Panc1 (cell line): ENCODE results near the gene ERG.

Experiments used
- CTCF ChIP-seq: fragments of 450-650 bp; IDR thresholded peaks from 2 replicates; pipeline ENCODE4 v1.5.1; 2017; ENCODE audit warnings: mild to moderate bottlenecking
- POLR2AphosphoS5 ChIP-seq: IDR thresholded peaks from 2 replicates; pipeline ENCODE4 v1.6.1; 2012; ENCODE audit warnings: mild to moderate bottlenecking, low read depth, low read length, moderate library complexity
- SIN3A ChIP-seq: IDR thresholded peaks from 2 replicates; pipeline ENCODE4 v1.6.1; 2012; ENCODE audit warnings: low read depth, mild to moderate bottlenecking, low read length, moderate library complexity, borderline replicate concordance; ENCODE audit not compliant: insufficient read depth
- TCF7L2 ChIP-seq: IDR thresholded peaks from 2 replicates; pipeline ENCODE4 v1.6.1; 2011; ENCODE audit warnings: mild to moderate bottlenecking, low read depth, low read length, inconsistent platforms
- TF ChIP-seq, protein P1 (sequence below), 2 experiments: IDR thresholded peaks; 2 replicates each; pipeline ENCODE4 v1.6.1; 2011 to 2012; ENCODE audit warnings: low read depth in 2 of 2, control low read depth in 1 of 2, low read length in 1 of 2, mild to moderate bottlenecking in 1 of 2, moderate library complexity in 1 of 2; ENCODE audit not compliant: insufficient read depth in 1 of 2

GRCh38 chr21:38384675-38385426 lies 113.4 kb downstream of the ERG start:
- TF ChIP-seq TCF7L2 (no peak), CTCF (no peak), POLR2AphosphoS5 (no peak), SIN3A (no peak)
- TF ChIP-seq, protein P1, sequence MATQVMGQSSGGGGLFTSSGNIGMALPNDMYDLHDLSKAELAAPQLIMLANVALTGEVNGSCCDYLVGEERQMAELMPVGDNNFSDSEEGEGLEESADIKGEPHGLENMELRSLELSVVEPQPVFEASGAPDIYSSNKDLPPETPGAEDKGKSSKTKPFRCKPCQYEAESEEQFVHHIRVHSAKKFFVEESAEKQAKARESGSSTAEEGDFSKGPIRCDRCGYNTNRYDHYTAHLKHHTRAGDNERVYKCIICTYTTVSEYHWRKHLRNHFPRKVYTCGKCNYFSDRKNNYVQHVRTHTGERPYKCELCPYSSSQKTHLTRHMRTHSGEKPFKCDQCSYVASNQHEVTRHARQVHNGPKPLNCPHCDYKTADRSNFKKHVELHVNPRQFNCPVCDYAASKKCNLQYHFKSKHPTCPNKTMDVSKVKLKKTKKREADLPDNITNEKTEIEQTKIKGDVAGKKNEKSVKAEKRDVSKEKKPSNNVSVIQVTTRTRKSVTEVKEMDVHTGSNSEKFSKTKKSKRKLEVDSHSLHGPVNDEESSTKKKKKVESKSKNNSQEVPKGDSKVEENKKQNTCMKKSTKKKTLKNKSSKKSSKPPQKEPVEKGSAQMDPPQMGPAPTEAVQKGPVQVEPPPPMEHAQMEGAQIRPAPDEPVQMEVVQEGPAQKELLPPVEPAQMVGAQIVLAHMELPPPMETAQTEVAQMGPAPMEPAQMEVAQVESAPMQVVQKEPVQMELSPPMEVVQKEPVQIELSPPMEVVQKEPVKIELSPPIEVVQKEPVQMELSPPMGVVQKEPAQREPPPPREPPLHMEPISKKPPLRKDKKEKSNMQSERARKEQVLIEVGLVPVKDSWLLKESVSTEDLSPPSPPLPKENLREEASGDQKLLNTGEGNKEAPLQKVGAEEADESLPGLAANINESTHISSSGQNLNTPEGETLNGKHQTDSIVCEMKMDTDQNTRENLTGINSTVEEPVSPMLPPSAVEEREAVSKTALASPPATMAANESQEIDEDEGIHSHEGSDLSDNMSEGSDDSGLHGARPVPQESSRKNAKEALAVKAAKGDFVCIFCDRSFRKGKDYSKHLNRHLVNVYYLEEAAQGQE (IDR thresholded peaks at IDR 0.05; ENCODE audit: insufficient read depth in 1 of 2, low read depth in 2 of 2, low read length in 1 of 2) = no peak
